Activated naive CD4-positive, alpha-beta T cell treated with Interleukin-2 at 50 U/mL for 16 hours (primary cell): ENCODE results near the gene PRRX1.

Experiments used
- DNase-seq: peaks from one replicate; pipeline ENCODE4 v3.0.0-alpha.2; 2020

PRRX1 gene

DNA sequence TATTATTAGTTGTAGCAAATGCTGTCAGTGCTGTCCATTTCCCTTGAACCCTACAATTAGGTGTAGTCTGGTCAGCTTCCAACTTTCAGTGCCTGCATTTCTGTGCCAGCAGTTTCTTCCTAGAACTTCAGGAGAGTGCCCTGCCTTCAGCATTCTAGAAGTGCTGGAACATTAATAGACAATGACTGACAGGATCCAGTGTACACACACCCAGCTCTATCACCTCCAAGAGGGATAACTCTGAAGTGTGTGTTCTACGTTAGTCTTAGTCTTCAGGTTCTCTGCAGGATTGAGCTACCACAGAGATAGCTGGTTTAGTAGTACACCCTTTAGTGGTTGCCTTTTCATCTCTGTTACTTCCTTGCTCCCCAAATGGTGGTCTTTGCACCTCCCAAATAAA, 61.4 kb downstream of the PRRX1 start:
- DNase-seq: no peak

- DNase-seq: no peak
Observed at GRCh38 chr1:170727963-170728362, 64.0 kb downstream of the PRRX1 start.

DNA sequence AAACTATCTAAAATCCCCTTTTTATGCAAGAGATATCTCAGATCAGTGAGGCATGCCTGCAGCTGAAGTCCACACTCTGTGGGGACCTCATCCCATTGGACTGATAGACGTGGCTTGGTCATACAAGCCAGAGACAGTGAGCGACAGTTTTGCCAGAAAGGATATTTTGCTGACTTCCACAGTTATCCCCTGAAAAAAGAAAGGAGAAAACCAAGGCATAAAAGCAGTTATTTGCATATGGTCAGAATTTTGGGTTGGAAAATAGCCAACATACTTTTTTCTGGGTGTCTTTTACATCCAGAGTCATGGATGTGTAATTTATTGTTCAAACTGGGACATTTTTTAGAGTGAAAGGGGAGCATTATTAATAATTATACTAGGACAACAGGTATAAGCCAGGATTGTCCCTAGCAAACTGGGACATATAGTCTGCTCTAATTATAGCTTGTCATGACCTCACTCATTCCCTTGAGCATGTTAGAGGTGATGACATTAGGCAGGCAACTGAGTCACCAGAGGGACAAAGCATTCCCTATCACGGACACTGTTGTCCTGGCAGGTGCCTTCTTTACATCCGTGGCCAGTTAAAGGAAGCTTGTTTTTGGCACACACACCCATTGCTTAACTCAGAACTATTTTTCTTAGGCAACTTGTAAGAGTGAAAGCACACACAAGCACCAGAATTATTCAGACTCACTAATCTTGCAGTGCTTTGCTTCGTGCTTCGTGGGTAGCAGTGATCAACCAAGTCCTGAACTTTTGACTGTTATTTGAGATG, 65.5 kb downstream of the PRRX1 start:
- DNase-seq: no peak

DNA sequence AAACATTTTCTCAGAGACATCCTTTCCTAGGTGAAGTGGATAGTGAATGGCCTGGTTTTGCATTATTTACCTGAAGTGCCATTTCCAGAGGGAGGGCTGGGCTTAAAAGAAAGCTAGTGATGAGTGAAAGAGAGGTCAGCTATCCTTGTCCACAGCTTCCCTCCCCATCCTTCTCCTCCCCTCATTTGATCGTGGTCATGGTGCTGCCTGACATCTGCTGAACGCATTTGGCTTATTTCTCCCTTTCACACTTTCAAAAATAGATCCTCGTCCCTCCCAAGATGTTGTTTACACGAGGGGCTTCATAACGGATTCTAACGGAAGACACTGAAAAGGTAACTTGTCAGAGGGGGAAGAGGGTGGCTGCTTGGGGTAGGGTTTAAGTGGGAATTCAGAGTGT, 66.1 kb downstream of the PRRX1 start:
- DNase-seq: no peak

DNA sequence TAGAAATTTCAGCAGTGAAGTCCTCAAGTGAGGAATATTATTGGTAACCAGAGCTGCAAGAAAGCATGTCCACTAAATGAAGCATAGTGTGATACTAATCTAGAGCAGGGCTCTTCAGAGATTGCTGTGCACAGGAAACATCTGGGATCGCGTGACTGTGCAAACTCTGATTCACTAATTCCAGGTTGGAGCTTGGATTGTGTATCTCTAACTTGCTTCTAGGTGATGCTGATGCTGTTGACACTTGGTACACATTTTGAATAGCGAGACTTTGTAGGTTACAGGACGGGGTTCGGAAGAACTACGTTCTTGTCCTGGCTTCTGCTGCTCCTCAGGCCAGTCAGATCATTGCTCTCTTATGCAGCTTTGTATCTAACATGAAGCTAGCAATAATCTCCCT, 66.5 kb downstream of the PRRX1 start:
- no peak for DNase-seq

- DNase-seq: no peak
Observed at GRCh38 chr1:170731566-170732251, 67.8 kb downstream of the PRRX1 start.

DNA sequence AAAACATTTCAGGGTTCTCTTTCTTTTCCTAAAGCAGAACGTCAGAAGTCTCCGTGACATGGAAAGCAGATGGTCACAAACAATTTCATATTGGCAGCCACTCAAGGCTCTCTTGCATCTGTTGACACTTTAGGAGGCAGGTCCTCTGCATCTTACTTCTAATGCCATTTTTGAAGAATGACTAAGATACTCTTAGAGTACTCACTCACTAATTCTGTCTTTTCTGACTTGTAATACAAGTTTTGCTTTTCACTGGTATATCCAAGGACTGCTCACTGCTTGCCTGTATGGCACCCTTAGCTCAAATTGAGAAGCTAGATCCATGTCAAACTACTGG, 68.3 kb downstream of the PRRX1 start:
- no peak for DNase-seq

GRCh38 chr1:170734412-170735175, 70.7 kb downstream of the PRRX1 start:
- DNase-seq: no peak

DNA sequence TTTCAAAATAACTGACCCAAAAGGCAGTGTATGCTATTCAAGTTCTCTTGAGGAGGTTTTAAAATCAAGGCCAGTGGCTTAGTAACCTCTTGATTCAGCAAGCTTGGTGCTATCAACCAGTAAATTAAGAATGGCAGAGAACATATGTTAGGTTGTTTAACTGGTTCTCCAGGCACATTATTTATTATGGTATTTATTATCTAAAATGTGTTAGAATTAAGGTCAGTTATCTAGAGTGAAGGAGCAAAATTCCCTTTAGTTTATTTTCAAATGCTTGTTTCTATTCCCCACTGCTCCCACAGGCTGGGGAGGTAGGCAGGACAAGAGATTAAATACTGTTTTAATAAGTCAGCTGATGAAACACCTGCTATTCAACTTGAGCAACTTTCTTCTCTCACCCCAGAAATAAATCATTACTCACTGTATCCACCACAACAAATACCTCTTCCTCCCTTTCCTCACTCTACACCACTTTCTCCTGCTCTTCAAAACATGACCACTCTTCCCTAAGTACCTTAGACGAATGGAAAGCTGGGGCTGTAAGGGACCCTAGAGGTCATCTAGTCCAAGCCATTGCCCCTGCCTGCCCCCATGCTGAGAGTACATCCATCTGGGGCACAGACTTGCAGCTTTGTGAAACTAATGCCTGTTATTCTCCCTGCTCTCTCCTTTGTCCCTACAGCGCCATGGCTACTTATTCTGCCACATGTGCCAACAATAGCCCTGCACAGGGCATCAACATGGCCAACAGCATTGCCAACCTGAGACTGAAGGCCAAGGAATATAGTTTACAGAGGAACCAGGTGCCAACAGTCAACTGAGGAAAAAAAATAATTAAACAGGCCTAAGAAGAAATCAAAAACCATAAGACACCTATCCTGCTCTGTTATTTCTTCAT, 71.7 kb downstream of the PRRX1 start:
- no peak for DNase-seq

DNA sequence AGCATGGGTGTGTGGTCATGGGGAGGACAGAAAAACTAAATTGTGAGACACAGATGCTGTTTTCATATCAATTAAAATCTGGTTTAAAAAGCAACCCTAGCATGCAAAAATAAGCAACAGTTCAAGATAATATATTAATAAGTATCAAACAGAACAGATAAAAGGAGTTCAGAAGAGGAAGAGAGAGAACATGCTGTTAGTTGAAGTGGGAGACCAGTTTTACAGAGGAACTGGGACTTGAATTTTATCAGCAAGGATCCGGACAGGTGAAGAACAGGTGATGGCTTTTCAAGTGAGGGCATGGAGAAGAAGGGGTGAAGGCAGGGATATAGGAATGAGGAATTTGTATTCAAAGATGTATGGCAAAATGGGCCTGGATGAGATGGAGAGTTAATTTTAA, 75.9 kb downstream of the PRRX1 start:
- no peak for DNase-seq

DNA sequence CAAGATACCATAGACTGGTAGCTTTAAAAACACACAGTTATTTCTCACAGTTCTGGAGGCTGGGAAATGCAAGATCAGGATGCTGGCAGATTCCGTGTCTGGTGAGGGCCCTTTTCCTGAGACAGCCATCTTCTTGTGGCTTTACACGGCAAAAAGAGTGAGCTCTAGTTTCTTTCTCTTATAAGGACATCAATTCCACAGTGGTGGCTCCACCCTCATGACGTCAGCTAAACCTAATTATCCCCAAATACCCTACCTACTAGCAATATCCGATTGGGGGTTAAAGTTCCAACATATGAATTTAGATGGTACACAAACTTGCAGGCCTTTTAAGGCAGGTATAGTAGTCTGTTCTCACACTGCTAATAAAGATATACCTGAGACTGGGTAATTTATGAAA, 77.7 kb downstream of the PRRX1 start:
- no peak for DNase-seq

GRCh38 chr1:170742600-170742999, 78.7 kb downstream of the PRRX1 start:
- DNase-seq: no peak

DNA sequence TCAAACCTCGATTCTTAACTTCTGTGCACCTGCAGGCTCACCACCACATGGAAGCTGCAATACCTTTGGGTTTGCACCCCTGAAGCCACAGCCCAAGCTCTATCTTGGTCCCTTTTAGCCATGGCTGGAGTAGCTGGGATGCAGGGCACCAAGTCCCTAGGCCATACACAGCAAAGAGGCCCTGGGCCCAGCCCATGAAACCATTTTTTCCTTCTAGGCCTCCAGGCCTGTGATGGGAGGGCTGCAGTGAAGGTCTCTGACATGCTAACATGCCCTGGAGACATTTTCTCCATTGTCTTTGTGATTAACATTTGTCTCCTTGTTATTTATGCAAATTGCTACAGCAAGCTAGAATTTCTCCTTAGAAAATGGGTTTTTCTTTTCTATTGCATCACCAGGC, 79.2 kb downstream of the PRRX1 start:
- DNase-seq: no peak

DNA sequence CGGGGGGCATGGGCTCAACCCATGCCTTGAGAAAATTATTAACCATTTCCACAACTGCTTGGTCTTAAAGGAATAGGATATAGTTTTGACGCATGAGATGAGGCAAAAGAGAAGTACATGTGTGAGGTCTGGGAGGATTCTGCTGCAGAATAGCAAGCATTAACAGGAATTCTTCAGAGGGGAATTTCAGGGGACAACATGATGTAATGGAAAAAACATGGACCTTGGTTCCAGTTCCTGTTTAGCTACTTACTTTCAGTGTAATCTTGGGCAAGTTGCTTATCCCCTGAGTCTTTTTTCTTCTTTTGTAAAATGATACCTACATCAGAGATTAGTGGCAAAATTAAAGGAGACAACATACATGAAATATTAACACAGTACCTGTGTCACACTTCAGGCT, 85.6 kb downstream of the PRRX1 start:
- DNase-seq: no peak

- DNase-seq: no peak
Observed at GRCh38 chr1:170749959-170750358, 86.0 kb downstream of the PRRX1 start.

- DNase-seq: no peak
Observed at GRCh38 chr1:170755795-170756194, 91.9 kb downstream of the PRRX1 start.

DNA sequence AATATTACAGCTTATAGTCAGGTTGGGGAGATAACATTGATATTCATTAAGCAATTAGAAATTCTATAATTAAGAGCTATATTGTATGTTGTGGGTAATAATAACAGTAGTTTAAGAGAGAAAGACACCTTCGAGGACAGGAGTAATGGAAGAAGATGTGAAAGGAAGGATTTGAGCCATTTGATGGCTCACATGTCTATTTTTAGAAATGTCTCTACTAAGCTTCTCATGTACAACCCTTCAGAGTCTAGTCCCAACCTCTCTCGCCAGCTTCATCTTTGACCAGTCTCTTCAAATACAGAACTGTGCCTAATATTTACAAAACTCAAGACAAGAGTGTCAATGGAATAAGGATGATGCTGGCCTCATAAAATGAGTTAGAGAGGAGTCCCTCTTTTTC, 95.1 kb downstream of the PRRX1 start:
- DNase-seq: no peak

GRCh38 chr1:170765279-170765678, 101.3 kb downstream of the PRRX1 start:
- DNase-seq: no peak

DNA sequence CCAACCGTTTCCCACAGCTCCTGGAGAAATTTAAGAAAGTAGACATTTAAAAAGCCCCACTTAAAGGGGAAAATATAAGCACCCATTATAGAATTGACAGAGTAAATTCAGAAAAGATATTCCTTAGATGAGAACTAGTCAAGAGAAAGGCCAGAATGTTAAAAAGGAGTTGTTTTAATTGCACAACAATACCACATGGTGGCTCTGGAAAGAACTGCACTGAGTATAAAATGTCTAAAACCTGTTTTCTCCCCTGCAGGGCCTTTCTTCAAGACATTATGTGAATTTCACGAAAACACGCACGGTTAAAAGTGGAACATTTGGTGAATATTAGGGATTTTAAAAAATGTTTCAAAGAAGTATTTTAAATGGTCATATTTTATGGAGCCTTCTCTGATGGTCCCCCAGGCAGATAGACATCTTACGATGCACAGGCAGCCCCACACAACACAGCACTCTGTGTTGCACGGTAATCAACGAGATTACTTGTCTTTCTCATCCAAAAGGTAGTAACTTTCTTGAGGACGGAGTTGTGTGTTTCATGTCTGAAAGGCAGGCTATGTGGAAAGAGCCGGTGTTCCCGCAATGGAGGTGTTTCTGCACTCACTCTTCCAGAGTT, 101.9 kb downstream of the PRRX1 start:
- no peak for DNase-seq

DNA sequence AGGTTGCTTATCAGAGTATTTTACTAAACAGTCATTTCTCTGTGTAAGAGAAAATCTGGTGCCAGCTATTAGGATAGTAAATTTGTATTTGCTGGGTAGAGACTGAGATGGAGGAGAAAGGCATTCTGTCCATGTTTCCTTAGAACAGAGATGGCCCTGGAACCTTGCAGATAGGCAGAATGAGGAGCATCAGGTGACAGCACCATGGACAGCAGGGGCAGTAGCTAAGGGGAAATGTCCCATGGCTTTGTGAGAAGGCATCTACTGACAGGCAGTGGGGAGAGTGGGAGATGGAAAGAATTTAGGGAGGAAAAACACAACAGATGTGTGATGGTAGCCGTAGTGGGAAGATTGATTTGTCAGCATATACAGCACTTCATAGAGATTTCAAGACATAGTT, 105.0 kb downstream of the PRRX1 start:
- no peak for DNase-seq

- no peak for DNase-seq
Observed at GRCh38 chr1:170769691-170770090, 105.8 kb downstream of the PRRX1 start.

- DNase-seq: no peak
Observed at GRCh38 chr1:170770254-170770653, 106.3 kb downstream of the PRRX1 start.

DNA sequence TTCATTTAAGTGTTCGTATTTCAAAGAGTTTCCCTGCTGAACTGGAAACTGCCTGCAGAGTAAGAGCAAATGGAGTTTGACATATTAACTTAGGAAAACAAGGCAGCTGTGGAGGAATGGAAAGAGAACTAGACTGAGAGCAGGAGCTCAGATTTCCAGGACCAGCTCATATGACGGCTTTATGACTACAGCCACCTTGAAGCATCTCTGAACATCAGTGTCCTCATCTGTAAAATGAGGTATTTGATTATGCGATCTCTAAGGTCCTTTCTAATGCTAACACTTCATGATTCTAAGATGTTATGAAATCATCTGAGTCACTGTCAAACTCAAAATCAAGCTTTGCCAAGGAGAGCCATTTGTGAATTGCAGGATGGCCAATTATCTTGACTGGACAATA, 112.3 kb downstream of the PRRX1 start:
- DNase-seq: no peak
